Measurements from ENCODE around the gene FAM229A.

GRCh38 chr1:32345289-32345827 lies 16.9 kb downstream of the FAM229A start:
- no peak for TF ChIP-seq CTCF (IDR thresholded peaks at IDR 0.05)
- no peak for TF ChIP-seq ZNF512 (CRISPR knock-in tag; IDR thresholded peaks at IDR 0.05; ENCODE audit: borderline replicate concordance)
- no peak for TF ChIP-seq JUN (CRISPR knock-in tag; IDR thresholded peaks at IDR 0.05)
- TF ChIP-seq TEAD4 (CRISPR knock-in tag; IDR thresholded peaks at IDR 0.05) = no peak
- TF ChIP-seq USF1 (CRISPR knock-in tag; IDR thresholded peaks at IDR 0.05) = no peak
- no peak for TF ChIP-seq TEAD1 (CRISPR knock-in tag; IDR thresholded peaks at IDR 0.05)
- no peak for TF ChIP-seq NR2C2 (CRISPR knock-in tag; IDR thresholded peaks at IDR 0.05)
- no peak for TF ChIP-seq USF2 (CRISPR knock-in tag; IDR thresholded peaks at IDR 0.05)
- TF ChIP-seq MXD4 (CRISPR knock-in tag; IDR thresholded peaks at IDR 0.05; ENCODE audit: borderline replicate concordance) = no peak
- no peak for TF ChIP-seq ZNF317 (CRISPR knock-in tag; IDR thresholded peaks at IDR 0.05; ENCODE audit: borderline replicate concordance, low read depth)
- no peak for TF ChIP-seq ELF4 (CRISPR knock-in tag; IDR thresholded peaks at IDR 0.05; ENCODE audit: low read depth)
